Activated naive CD4-positive, alpha-beta T cell treated with anti-CD3 and anti-CD28 coated beads for 36 hours (primary cell): ENCODE results near the gene ZNF438. TPM values are rescaled to one million over a fixed set of nuclear protein-coding genes. Genes with fewer than 3 reads are reported as not detected.
"Not testable (repeated sequence)": the region's sequence is repeated elsewhere in the genome, so short reads cannot be mapped to it uniquely, and the experiment has no call there.

Experiments
- CTCF ChIA-PET: fragments of 350-600 bp; sonication (Branson Sonifier 250); formaldehyde crosslinking; loops from one replicate; lab custom pipeline; 2021; ENCODE audit warnings: antibody characterized with exemption; lab: Charles Lee
- DNase-seq: peaks from one replicate; pipeline ENCODE4 v3.0.0-alpha.2; 2020
- H3K27ac Mint-ChIP-seq: one replicate; pipeline ENCODE4 v1.8.0; 2021; ENCODE audit warnings: mild to moderate bottlenecking, mixed read lengths
- H3K27me3 Mint-ChIP-seq: one replicate; pipeline ENCODE4 v1.8.0; 2021; ENCODE audit warnings: low read depth, mixed read lengths
- H3K36me3 Mint-ChIP-seq: one replicate; pipeline ENCODE4 v1.8.0; 2021; ENCODE audit warnings: low read depth, mixed read lengths
- H3K4me1 Mint-ChIP-seq: one replicate; pipeline ENCODE4 v1.8.0; 2021; ENCODE audit warnings: low read depth, mixed read lengths
- H3K4me3 Mint-ChIP-seq: one replicate; pipeline ENCODE4 v1.8.0; 2021; ENCODE audit warnings: mild to moderate bottlenecking, moderate library complexity, mixed read lengths
- H3K9me3 Mint-ChIP-seq: one replicate; pipeline ENCODE4 v1.8.0; 2021; ENCODE audit warnings: mixed read lengths
- intact Hi-C: fragments of 100-400 bp; cut with micrococcal nuclease; formaldehyde crosslinking; loops from one replicate; pipeline ENCODE4 v1.15.1; 2023
- total RNA-seq, 2 experiments: library from RNA; stranded (reverse); gene quantifications; one replicate each; pipeline ENCODE4 v1.2.3, GENCODE V29; 2021

The ZNF438 gene
- total RNA-seq, 2 experiments from 2014 or later: 2.4 to 2.6 TPM

GRCh38 chr10:30811276-30812017 lies 220.2 kb downstream of the ZNF438 start:
- intact Hi-C loops: no loop called here
- Mint-ChIP-seq H3K4me3 (peak overlapping the region; percentile 7), H3K27ac (no peak overlapping the region), H3K9me3 (no peaks in the 10 kb centered on the region), H3K36me3 (no peaks in the 10 kb centered on the region), H3K4me1 (peaks cover 24% of the 10 kb centered on the region), H3K27me3 (no peaks in the 10 kb centered on the region)
- CTCF ChIA-PET: no interaction called here
- DNase-seq: peak; percentile 17

DNA sequence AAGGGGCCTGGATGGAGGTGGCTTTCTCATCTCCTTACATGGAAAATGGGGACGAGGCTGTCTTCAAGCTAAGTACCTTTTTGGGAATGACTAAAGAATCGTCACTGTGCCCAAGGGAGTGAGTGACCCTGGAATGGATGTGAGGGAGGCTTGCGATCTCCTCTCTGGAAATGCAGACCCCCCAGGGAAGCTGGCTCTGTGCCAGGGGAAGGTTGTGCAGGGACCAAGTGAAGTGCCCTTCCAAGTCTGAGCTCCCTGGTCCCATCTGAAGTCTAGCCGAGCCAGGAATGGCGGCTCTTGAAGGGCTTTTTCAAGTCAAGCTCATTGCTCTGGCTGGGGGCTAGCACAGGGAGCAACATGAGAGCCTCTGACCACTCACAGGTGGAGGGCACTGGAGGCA lies 221.2 kb downstream of the ZNF438 start:
- no peaks in the 10 kb centered on the region for H3K36me3 Mint-ChIP-seq
- H3K27me3 Mint-ChIP-seq: no peaks in the 10 kb centered on the region
- peaks cover 24% of the 10 kb centered on the region for H3K4me1 Mint-ChIP-seq
- no peak for DNase-seq
- intact Hi-C loops: no loop called here
- CTCF ChIA-PET: no interaction called here
- no peak overlapping the region for H3K27ac Mint-ChIP-seq
- H3K9me3 Mint-ChIP-seq: no peaks in the 10 kb centered on the region
- H3K4me3 Mint-ChIP-seq: no peak overlapping the region

- no peaks in the 10 kb centered on the region for H3K27me3 Mint-ChIP-seq
- H3K9me3 Mint-ChIP-seq: no peaks in the 10 kb centered on the region
- no peaks in the 10 kb centered on the region for H3K36me3 Mint-ChIP-seq
- H3K4me3 Mint-ChIP-seq: no peak overlapping the region
- intact Hi-C loops: no loop called here
- no peak for DNase-seq
- CTCF ChIA-PET: interaction anchor here (1.0 to 1.7 kb wide), 2 partner anchors 9 to 10 kb away, joined by 3 read pairs; no protein-coding TSS in a partner anchor
- no peak overlapping the region for H3K27ac Mint-ChIP-seq
- H3K4me1 Mint-ChIP-seq: peaks cover 12% of the 10 kb centered on the region
These were observed 224.8 kb downstream of the ZNF438 start for GRCh38 chr10:30806850-30807249.

GRCh38 chr10:30805061-30805460 lies 226.6 kb downstream of the ZNF438 start:
- Mint-ChIP-seq H3K4me1 (peaks cover 9% of the 10 kb centered on the region), H3K4me3 (no peak overlapping the region), H3K9me3 (no peaks in the 10 kb centered on the region), H3K27ac (no peak overlapping the region), H3K27me3 (no peaks in the 10 kb centered on the region), H3K36me3 (no peaks in the 10 kb centered on the region)
- intact Hi-C loops: no loop called here
- CTCF ChIA-PET: interaction anchor here (0.9 to 1.2 kb wide), 2 partner anchors 14 to 86 kb away, joined by 3 read pairs; no protein-coding TSS in a partner anchor
- no peak for DNase-seq

DNA sequence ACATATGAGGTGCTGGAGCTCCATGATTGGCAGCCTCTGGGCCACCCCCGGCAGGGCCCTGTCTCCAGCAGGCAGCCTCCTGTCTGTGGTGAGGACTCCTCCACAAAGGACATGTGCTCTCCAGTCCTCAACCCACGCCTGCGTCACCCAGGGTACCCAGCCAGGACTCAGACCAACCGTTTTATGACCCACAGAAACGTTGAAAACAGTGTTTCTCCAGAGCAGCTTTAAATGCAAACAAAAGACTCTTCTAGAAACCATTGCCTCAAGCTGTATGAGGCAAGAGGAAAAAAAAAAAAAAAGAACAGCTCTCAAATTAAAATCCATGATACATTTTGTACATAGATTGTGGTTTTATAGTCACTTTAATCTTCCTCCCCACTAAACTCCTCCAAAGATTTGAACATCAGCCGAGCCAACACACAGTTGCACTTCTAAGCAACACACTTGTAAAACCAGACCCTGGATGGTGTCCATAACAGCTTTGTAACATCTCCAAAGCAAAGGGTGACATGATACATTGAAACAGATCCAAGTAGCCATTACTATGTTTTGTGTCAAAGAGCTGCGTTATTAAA lies 227.1 kb downstream of the ZNF438 start:
- no peaks in the 10 kb centered on the region for H3K27me3 Mint-ChIP-seq
- no peak overlapping the region for H3K4me3 Mint-ChIP-seq
- H3K36me3 Mint-ChIP-seq: no peaks in the 10 kb centered on the region
- no peaks in the 10 kb centered on the region for H3K9me3 Mint-ChIP-seq
- CTCF ChIA-PET: interaction anchor here (0.9 to 1.2 kb wide), 2 partner anchors 14 to 86 kb away, joined by 3 read pairs; no protein-coding TSS in a partner anchor
- DNase-seq: no peak
- no peak overlapping the region for H3K27ac Mint-ChIP-seq
- H3K4me1 Mint-ChIP-seq: peaks cover 9% of the 10 kb centered on the region
- intact Hi-C loops: no loop called here

DNA sequence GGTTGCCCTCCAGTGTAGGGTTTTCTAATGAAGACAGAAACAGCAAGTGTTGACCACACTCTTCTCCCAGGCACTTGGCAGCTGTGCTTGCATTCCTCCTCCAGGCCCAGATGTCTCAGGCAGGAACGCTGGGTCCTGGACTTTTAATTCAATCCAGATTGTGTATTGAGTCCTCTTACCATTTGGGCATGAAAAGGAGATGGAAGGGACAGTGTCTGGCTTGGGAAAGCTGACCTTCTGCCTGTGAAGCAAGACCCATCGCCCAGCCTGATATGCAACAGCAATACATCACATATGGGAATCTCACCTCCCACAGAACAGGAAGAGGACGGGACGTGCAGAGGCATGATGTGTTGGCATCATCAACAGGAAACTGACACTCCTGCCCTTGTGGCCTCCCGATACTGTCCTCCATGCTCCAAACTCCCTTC lies 227.8 kb downstream of the ZNF438 start:
- H3K4me3 Mint-ChIP-seq: no peak overlapping the region
- CTCF ChIA-PET: no interaction called here
- peaks cover 9% of the 10 kb centered on the region for H3K4me1 Mint-ChIP-seq
- intact Hi-C loops: no loop called here
- no peaks in the 10 kb centered on the region for H3K36me3 Mint-ChIP-seq
- no peak for DNase-seq
- no peak overlapping the region for H3K27ac Mint-ChIP-seq
- H3K9me3 Mint-ChIP-seq: no peaks in the 10 kb centered on the region
- no peaks in the 10 kb centered on the region for H3K27me3 Mint-ChIP-seq

GRCh38 chr10:30803058-30803457 lies 228.6 kb downstream of the ZNF438 start:
- CTCF ChIA-PET: no interaction called here
- peaks cover 9% of the 10 kb centered on the region for H3K4me1 Mint-ChIP-seq
- H3K9me3 Mint-ChIP-seq: no peaks in the 10 kb centered on the region
- intact Hi-C loops: no loop called here
- no peaks in the 10 kb centered on the region for H3K27me3 Mint-ChIP-seq
- no peak for DNase-seq
- no peak overlapping the region for H3K4me3 Mint-ChIP-seq
- H3K36me3 Mint-ChIP-seq: no peaks in the 10 kb centered on the region
- no peak overlapping the region for H3K27ac Mint-ChIP-seq

- H3K36me3 Mint-ChIP-seq: no peaks in the 10 kb centered on the region
- intact Hi-C loops: no loop called here
- H3K4me3 Mint-ChIP-seq: no peak overlapping the region
- DNase-seq: no peak
- H3K27ac Mint-ChIP-seq: no peak overlapping the region
- no peaks in the 10 kb centered on the region for H3K9me3 Mint-ChIP-seq
- CTCF ChIA-PET: no interaction called here
- no peaks in the 10 kb centered on the region for H3K27me3 Mint-ChIP-seq
- H3K4me1 Mint-ChIP-seq: peaks cover 9% of the 10 kb centered on the region
These were observed 231.3 kb downstream of the ZNF438 start for GRCh38 chr10:30800368-30800767.

DNA sequence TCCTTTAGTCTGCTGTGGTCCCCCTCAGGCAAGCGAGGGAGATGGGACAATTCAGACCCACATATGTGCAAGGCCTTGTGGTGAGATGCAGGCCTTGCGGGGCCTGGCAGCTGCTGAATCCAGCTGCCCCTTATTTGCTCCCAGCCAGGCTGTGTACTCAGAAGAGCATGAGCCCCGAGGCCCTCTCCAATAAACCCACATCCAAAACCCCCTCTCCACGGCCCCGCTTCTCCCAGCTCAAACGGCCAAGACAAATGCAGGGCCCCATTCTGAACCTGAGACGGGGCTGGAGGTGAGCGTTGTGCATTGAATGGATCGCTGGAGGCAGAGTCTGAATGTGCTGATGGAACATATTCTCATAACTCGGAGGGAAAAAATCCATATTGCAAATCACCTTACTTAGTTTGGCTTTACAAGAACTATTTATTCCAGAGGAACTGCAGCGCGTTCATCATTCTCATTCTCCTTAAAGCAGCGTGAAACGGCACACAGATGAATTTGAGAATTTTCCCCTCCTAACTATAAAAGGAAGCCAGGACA lies 232.9 kb downstream of the ZNF438 start:
- Mint-ChIP-seq H3K36me3 (no peaks in the 10 kb centered on the region), H3K9me3 (no peaks in the 10 kb centered on the region), H3K27me3 (no peaks in the 10 kb centered on the region), H3K27ac (no peak overlapping the region), H3K4me3 (no peak overlapping the region), H3K4me1 (no peaks in the 10 kb centered on the region)
- no peak for DNase-seq
- intact Hi-C loops: no loop called here
- CTCF ChIA-PET: interaction anchor here (1.0 kb wide), 1 partner anchor 7 kb away, joined by 3 read pairs; no protein-coding TSS in a partner anchor

DNA sequence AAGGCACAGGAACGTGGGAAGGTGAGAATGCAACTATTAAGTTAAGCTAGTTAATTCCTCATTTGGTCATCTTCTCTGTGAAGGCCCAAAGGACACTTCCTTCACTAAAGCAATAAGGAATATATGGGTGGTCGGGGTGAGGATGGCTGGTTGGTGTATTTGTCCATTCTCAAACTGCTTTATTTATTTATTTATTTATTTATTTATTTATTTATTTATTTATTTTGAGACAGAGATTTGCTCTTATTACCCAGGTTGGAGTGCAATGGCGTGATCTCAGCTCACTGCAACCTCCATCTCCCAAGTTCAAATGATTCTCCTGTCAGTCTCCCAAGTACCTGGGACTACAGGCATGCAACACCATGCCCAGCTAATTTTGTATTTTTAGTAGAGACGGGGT lies 236.6 kb downstream of the ZNF438 start:
- CTCF ChIA-PET: interaction anchor here (1.5 to 1.6 kb wide), 2 partner anchors 10 to 107 kb away, joined by 3 to 5 read pairs; no protein-coding TSS in a partner anchor
- H3K27me3 Mint-ChIP-seq, intact Hi-C loops, H3K4me3 Mint-ChIP-seq, H3K27ac Mint-ChIP-seq, H3K36me3 Mint-ChIP-seq, H3K9me3 Mint-ChIP-seq, DNase-seq: not testable (repeated sequence)
- peaks cover 22% of the 10 kb centered on the region for H3K4me1 Mint-ChIP-seq
